PC-3 (cell line): ENCODE data around the gene GPR146. TPM values are rescaled to one million over a fixed set of nuclear protein-coding genes. Genes with fewer than 3 reads are reported as not detected.

Experiments
- ATAC-seq: fragments of 200-7000 bp; cut with Tn5 transposase; 2 replicates; pipeline ENCODE4 v1.9.1; 2020; ENCODE audit warnings: mild to moderate bottlenecking, moderate library complexity
- BruUV-seq: library from RNA; stranded (reverse); fragments of 400-500 nt; replicated peaks from 2 replicates; lab custom pipeline; 2021; lab: Mats Ljungman, UMichigan
- CTCF ChIA-PET: fragments of 300-600 bp; sonication (Branson Sonifier 250); formaldehyde crosslinking; loops from one replicate; lab custom pipeline; 2022; ENCODE audit warnings: antibody characterized with exemption; lab: Charles Lee
- POLR2A ChIA-PET: fragments of 300-600 bp; sonication (Branson Sonifier 250); formaldehyde crosslinking; loops from one replicate; lab custom pipeline; 2022; ENCODE audit warnings: antibody characterized with exemption; ENCODE audit not compliant: unreplicated experiment; lab: Charles Lee
- DNase-seq: peaks from one replicate; pipeline ENCODE4 v3.0.0-alpha.2; 2015
- H2AFZ ChIP-seq: fragments of 300-600 bp; sonication (generic); 2 replicates; pipeline ENCODE4 v1.6.0; 2016; ENCODE audit warnings: antibody characterized with exemption, low read length
- H3F3A ChIP-seq: fragments of 300-600 bp; sonication (generic); one replicate; pipeline ENCODE4 v1.6.0; 2017; ENCODE audit warnings: antibody characterized with exemption, low read length, control low read depth, mild to moderate bottlenecking; ENCODE audit not compliant: unreplicated experiment
- H3K27ac ChIP-seq: fragments of 300-600 bp; sonication (generic); 2 replicates; pipeline ENCODE4 v1.5.1; 2016; ENCODE audit warnings: mild to moderate bottlenecking, low read length
- H3K27me3 ChIP-seq: fragments of 300-600 bp; sonication (generic); 2 replicates; pipeline ENCODE4 v1.6.1; 2016; ENCODE audit warnings: low read length, mixed read lengths
- H3K36me3 ChIP-seq: fragments of 300-600 bp; sonication (generic); 2 replicates; pipeline ENCODE4 v1.6.1; 2016; ENCODE audit warnings: low read depth, mixed run types, low read length, mixed read lengths
- H3K4me1 ChIP-seq: fragments of 300-600 bp; sonication (generic); 2 replicates; pipeline ENCODE4 v1.5.1; 2016; ENCODE audit warnings: low read length; ENCODE audit not compliant: insufficient read depth
- H3K4me2 ChIP-seq: fragments of 300-600 bp; sonication (generic); 2 replicates; pipeline ENCODE4 v1.6.0; 2016; ENCODE audit warnings: low read length
- H3K4me3 ChIP-seq: fragments of 300-600 bp; sonication (generic); 2 replicates; pipeline ENCODE4 v1.5.1; 2016; ENCODE audit warnings: mild to moderate bottlenecking, low read length, mixed read lengths
- H3K79me2 ChIP-seq: fragments of 300-600 bp; sonication (generic); 2 replicates; pipeline ENCODE4 v1.6.1; 2017; ENCODE audit warnings: low read length, mixed read lengths
- H3K9ac ChIP-seq: fragments of 300-600 bp; sonication (generic); 2 replicates; pipeline ENCODE4 v1.6.0; 2016; ENCODE audit warnings: mild to moderate bottlenecking, low read length
- H3K9me2 ChIP-seq: fragments of 300-600 bp; sonication (generic); replicated peaks from 2 replicates; pipeline ENCODE4 v1.6.1; 2016; ENCODE audit warnings: mixed run types, low read length, mixed read lengths
- H3K9me3 ChIP-seq: fragments of 300-600 bp; sonication (generic); 2 replicates; pipeline ENCODE4 v1.6.1; 2016; ENCODE audit warnings: low read length, mixed read lengths
- H4K20me1 ChIP-seq: fragments of 300-600 bp; sonication (generic); 2 replicates; pipeline ENCODE4 v1.6.1; 2016; ENCODE audit warnings: low read length, mixed read lengths
- EZH2 ChIP-seq: fragments of 300-600 bp; sonication (generic); IDR thresholded peaks from one replicate; pipeline ENCODE4 v1.6.1; 2017; ENCODE audit warnings: antibody characterized with exemption, mild to moderate bottlenecking, low read length; ENCODE audit not compliant: unreplicated experiment
- EZH2phosphoT487 ChIP-seq: fragments of 300-600 bp; sonication (generic); IDR thresholded peaks from 2 replicates; pipeline ENCODE4 v1.6.1; 2018; ENCODE audit warnings: mild to moderate bottlenecking, antibody characterized with exemption, low read length, borderline replicate concordance
- intact Hi-C: fragments of 100-400 bp; cut with micrococcal nuclease; formaldehyde crosslinking; loops from 2 replicates; pipeline ENCODE4 v1.9.0; 2023
- total RNA-seq: library from RNA; depleted of rRNA; stranded (reverse); fragments of >200 nt; gene quantifications from 2 replicates; pipeline ENCODE4 v1.2.3, GENCODE V29; 2014
- TF ChIP-seq, protein P1 (sequence below): fragments of 300-600 bp; sonication (generic); conservative IDR thresholded peaks from 2 replicates; pipeline ENCODE4 v1.5.1; 2017; ENCODE audit warnings: antibody characterized with exemption, low read depth, mild to moderate bottlenecking, low read length

GPR146 gene
- total RNA-seq, 1 experiment from 2014 or later: 2.7 TPM

DNA sequence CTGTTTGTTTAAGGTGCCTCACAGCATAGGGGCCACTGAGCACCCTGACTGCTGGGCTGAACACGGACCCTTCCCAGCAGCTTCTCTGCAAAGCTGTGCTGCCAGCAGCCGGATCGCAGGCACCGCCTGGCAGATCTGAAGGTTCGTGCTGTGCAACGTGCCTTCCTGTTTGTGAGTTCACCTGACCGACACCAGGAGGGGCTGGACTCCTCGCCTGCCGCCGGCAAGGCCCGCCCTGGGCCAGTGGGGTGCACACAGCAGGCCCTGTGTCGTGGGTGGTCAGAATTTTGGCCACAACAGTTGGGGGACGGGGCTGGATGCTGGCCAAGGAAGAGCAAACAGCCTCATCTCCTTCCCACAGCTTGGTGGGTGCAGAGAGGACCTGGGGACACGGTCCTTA is 48.8 kb upstream of the GPR146 start:
- POLR2A ChIA-PET: no interaction called here

DNA sequence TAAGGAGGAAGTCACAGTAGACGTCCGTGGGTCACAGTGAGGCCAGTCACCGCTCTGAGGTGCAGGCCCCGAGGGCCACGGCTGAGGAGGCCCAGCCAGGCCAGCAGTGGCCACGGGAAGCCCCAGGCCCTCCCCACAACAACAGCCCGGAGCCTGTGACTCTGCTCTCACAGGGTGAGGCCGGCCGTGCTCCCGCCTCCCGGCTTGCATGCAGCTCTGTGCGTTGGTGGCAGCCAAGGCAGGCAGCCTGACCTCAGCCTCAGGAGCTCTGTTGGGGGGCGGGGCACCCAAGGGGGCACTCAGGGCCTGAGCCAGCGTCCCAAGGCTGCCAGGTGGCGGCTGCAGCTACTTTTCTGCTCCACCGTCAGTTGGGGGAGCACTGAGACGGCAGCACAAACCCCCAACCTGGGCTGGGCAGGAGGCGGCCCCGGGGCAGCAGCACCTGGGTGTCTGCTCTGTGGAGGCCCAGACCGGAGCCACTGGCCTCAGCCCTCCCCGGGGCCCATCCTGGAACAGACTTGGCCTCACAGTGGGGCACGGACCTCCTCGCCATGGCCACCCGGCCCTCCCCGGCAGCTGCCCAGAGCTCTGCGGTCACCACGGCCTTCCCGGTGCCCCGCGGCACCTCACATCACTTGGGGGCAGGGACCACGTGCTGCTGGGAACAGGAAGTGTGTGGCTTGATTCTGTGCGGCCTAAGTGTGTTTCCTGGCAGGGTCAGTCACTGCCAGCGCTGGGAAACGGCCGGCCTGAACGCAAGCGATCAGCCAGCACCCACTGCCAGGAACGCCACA is 48.1 kb upstream of the GPR146 start:
- Histone ChIP-seq H2AFZ (no peak overlapping the region), H3K36me3 (no peaks in the 10 kb centered on the region), H3K27me3 (no peaks in the 10 kb centered on the region), H3K9me2 (no peaks in the 10 kb centered on the region), H3K27ac (no peak overlapping the region), H3K4me2 (no peak overlapping the region), H3K4me3 (no peak overlapping the region), H3F3A (no peaks in the 10 kb centered on the region), H4K20me1 (no peaks in the 10 kb centered on the region), H3K9ac (no peak overlapping the region), H3K4me1 (no peaks in the 10 kb centered on the region), H3K9me3 (no peaks in the 10 kb centered on the region), H3K79me2 (no peaks in the 10 kb centered on the region)
- intact Hi-C loops: no loop called here
- ATAC-seq (no peak), DNase-seq (no peak)
- POLR2A ChIA-PET: no interaction called here
- no TSS peak for BruUV-seq
- TF ChIP-seq EZH2phosphoT487: no peak
- CTCF ChIA-PET: no interaction called here

More for the DNA sequence above, 48.8 kb upstream of the GPR146 start:
- Histone ChIP-seq H3K27me3 (no peaks in the 10 kb centered on the region), H3K36me3 (no peaks in the 10 kb centered on the region), H3K4me2 (no peak overlapping the region), H3K4me3 (no peak overlapping the region), H3K9me3 (no peaks in the 10 kb centered on the region), H3K9ac (no peak overlapping the region), H3F3A (no peaks in the 10 kb centered on the region), H3K79me2 (no peaks in the 10 kb centered on the region), H3K27ac (no peak overlapping the region), H4K20me1 (no peaks in the 10 kb centered on the region), H3K4me1 (no peaks in the 10 kb centered on the region), H2AFZ (no peak overlapping the region), H3K9me2 (no peaks in the 10 kb centered on the region)
- TF ChIP-seq EZH2phosphoT487 (no peak), EZH2 (no peak)
- TF ChIP-seq, protein P1, sequence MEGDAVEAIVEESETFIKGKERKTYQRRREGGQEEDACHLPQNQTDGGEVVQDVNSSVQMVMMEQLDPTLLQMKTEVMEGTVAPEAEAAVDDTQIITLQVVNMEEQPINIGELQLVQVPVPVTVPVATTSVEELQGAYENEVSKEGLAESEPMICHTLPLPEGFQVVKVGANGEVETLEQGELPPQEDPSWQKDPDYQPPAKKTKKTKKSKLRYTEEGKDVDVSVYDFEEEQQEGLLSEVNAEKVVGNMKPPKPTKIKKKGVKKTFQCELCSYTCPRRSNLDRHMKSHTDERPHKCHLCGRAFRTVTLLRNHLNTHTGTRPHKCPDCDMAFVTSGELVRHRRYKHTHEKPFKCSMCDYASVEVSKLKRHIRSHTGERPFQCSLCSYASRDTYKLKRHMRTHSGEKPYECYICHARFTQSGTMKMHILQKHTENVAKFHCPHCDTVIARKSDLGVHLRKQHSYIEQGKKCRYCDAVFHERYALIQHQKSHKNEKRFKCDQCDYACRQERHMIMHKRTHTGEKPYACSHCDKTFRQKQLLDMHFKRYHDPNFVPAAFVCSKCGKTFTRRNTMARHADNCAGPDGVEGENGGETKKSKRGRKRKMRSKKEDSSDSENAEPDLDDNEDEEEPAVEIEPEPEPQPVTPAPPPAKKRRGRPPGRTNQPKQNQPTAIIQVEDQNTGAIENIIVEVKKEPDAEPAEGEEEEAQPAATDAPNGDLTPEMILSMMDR: no peak
- ATAC-seq: no peak
- BruUV-seq: no TSS peak
- no peak for DNase-seq
- CTCF ChIA-PET: no interaction called here
- intact Hi-C loops: no loop called here

DNA sequence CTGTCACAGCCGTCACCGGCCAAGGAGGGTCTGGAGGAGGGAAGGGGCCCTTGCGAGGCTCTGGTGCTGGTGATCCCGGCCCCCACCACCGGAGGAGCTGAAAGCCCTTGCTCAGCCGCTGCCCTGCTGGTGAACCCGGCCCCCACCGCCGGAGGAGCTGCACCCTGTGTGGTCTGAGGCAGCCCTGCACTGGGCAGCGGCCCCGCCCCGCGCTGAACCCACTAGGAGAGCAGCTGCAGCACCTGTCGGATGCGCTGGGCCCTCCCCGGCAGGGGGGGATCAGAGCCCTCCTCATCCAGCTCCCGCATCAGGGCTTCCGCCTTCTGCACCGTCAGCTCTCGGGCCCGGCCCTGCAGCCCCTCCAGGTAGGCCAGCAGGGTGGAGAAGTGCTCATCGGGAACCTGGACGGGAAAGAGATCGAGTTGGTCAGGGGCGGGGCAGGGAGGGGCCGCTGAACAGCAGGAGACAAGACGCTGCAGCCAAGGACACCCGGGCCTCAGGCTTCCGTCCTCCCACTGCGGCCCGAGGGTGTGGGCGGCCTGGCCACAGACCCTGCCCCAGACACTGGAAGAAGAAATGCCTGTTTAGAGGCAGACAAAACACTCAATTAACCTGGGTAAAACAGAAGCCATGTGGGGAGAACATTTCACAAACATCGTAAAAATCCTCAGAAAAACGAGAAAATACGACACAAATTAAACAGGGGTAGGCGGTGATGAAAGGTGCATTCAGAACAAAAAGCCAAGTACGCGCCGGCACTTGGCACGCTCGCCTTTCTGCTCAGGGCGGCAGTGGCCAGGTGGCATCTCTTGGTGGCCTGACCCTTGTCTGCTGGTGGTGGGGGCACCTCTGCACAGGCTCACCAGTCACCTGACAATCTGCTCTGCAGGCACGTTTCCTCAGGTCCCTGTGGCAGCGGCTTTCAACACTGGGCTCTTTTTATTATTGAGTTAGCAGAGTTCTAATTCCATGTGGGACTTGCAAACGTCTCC is 46.6 kb upstream of the GPR146 start:
- no peak for DNase-seq
- H2AFZ ChIP-seq: no peak overlapping the region
- no peak overlapping the region for H3K4me3 ChIP-seq
- H3F3A ChIP-seq: no peaks in the 10 kb centered on the region
- H3K27ac ChIP-seq: no peak overlapping the region
- no peaks in the 10 kb centered on the region for H3K36me3 ChIP-seq
- H3K4me1 ChIP-seq: no peaks in the 10 kb centered on the region
- H3K27me3 ChIP-seq: no peaks in the 10 kb centered on the region
- intact Hi-C loops: no loop called here
- ChIA-PET CTCF (no interaction called here), POLR2A (no interaction called here)
- no peaks in the 10 kb centered on the region for H3K9me3 ChIP-seq
- BruUV-seq: no TSS peak
- H3K9ac ChIP-seq: no peak overlapping the region
- no peak overlapping the region for H3K4me2 ChIP-seq
- no peaks in the 10 kb centered on the region for H3K9me2 ChIP-seq
- no peak for ATAC-seq
- H3K79me2 ChIP-seq: no peaks in the 10 kb centered on the region
- TF ChIP-seq, protein P1: no peak
- no peak for TF ChIP-seq EZH2phosphoT487
- TF ChIP-seq EZH2: no peak
- no peaks in the 10 kb centered on the region for H4K20me1 ChIP-seq
